Measurements from ENCODE around the gene FRYL. TPM values are rescaled to one million over a fixed set of nuclear protein-coding genes. Genes with fewer than 3 reads are reported as not detected.
"Not testable (repeated sequence)": the region's sequence is repeated elsewhere in the genome, so short reads cannot be mapped to it uniquely, and the experiment has no call there.

The FRYL gene
- total RNA-seq, 2 donors from 2014 or later, result 29.8 to 35.1 TPM

GRCh38 chr4:48727666-48728459, 52.2 kb downstream of the FRYL start:
- Histone ChIP-seq H3K27me3 (no peaks in the 10 kb centered on the region), H3K4me1 (peaks cover 0 to 51% of the 10 kb centered on the region in 2 donors), H3K36me3 (no peaks in the 10 kb centered on the region), H3K9me3 (no peaks in the 10 kb centered on the region), H3K27ac (no peak overlapping the region), H3K4me3 (no peak overlapping the region)
- TF ChIP-seq CTCF (IDR thresholded peaks at IDR 0.05), result no peak
- no peak for DNase-seq (ENCODE audit: low spot score)

DNA sequence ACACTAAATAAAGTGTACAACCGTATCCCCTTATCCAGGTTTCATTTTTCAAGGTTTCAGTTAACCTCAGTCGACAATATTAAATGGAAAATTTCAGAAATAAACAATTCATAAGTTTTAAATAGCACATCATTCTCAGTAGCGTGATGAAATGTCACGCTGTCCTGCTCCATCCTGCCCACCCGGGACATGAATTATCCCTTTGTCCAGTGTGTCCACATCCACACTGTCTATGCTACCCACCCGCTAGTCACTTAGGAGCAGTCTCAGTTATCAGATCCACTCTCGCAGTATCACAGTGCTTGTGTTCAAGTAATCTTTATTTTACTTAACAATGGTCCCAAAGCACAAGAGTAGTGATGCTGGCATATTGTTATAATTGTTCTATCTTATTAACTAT, 54.7 kb downstream of the FRYL start:
- peaks cover 0 to 56% of the 10 kb centered on the region in 2 donors for H3K4me1 ChIP-seq
- no peak overlapping the region for H3K27ac ChIP-seq
- DNase-seq (ENCODE audit: low spot score), result no peak
- H3K36me3 ChIP-seq, result no peaks in the 10 kb centered on the region
- TF ChIP-seq CTCF (IDR thresholded peaks at IDR 0.05), result no peak
- H3K27me3 ChIP-seq, result no peaks in the 10 kb centered on the region
- H3K4me3 ChIP-seq, result no peak overlapping the region
- H3K9me3 ChIP-seq, result no peaks in the 10 kb centered on the region

DNA sequence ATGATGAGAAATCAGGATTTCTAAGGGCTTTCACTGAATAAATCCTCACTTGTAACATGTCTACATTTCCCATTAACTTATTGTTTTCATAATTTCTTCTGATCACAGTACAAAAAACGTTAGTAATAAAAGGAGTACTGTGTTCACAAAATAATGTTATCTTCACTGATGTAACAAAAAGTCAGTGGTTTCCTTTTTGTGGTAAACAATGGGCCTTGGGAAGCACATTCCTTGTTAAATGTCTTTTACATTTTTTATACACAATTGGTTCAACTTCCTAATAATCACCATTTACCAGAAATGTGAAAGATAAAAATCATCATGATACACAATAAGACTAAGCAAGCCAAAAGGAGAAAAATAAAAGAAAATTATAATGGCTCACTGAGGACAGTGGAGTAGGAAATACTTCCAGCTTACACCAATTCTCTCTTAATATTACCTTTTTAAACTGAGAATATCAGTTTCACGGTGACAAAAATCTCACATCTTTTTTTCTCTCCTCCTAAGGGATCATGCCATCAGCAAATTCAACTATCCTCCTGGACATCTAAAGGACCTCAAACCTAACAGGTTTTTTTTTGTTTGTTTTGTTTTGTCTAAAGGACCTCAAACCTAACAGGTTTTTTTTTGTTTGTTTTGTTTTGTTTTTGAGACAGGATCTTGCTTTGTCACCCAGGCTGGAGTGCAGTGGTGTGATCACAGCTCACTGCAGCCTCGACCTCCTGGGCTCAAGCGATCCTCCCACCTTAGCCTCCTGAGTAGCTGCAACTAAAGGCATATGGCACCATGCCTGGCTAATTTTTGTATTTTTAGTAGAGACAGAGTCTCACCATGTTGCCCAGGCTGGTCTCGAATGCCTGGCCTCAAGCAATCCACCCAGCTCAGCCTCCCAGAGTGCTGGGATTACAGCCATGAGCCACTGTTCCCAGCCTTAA, 57.3 kb downstream of the FRYL start:
- DNase-seq (ENCODE audit: low spot score), result no peak
- no peak for TF ChIP-seq CTCF (IDR thresholded peaks at IDR 0.05)
- Histone ChIP-seq H3K4me1 (peaks cover 0 to 41% of the 10 kb centered on the region in 2 donors), H3K27me3 (no peaks in the 10 kb centered on the region), H3K27ac (no peak overlapping the region), H3K36me3 (no peaks in the 10 kb centered on the region), H3K4me3 (no peak overlapping the region), H3K9me3 (no peaks in the 10 kb centered on the region)

DNA sequence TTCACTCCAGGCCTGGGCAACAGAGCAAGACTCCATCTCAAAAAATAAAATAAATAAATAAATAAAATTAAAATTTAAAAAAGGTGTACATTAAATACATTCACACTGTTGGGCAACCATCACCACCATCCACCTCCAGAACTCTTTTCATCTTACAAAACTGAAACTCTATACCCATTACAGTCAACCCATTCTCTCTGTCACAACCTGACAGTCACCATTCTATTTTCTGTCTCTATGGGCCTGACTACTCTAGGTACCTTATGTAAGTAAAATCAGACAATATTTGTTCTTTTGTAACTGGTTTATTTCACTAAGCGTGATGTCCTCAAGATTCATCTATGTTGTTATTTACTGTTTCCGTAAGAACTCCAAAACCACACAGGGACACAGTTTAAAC, 59.6 kb downstream of the FRYL start:
- DNase-seq (ENCODE audit: low spot score), result no peak
- no peak overlapping the region for H3K27ac ChIP-seq
- no peaks in the 10 kb centered on the region for H3K36me3 ChIP-seq
- no peak for TF ChIP-seq CTCF (IDR thresholded peaks at IDR 0.05)
- no peaks in the 10 kb centered on the region for H3K27me3 ChIP-seq
- H3K4me3 ChIP-seq, result no peak overlapping the region
- H3K9me3 ChIP-seq, result no peaks in the 10 kb centered on the region
- H3K4me1 ChIP-seq, result peaks cover 0 to 19% of the 10 kb centered on the region in 2 donors

- no peak for TF ChIP-seq CTCF (IDR thresholded peaks at IDR 0.05)
- H3K36me3 ChIP-seq, result no peaks in the 10 kb centered on the region
- no peaks in the 10 kb centered on the region for H3K9me3 ChIP-seq
- DNase-seq (ENCODE audit: low spot score), result no peak
- no peaks in the 10 kb centered on the region for H3K27me3 ChIP-seq
- peaks cover 0 to 14% of the 10 kb centered on the region in 2 donors for H3K4me1 ChIP-seq
- no peak overlapping the region for H3K27ac ChIP-seq
- H3K4me3 ChIP-seq, result no peak overlapping the region
These were observed 61.1 kb downstream of the FRYL start for GRCh38 chr4:48718818-48719465.

DNA sequence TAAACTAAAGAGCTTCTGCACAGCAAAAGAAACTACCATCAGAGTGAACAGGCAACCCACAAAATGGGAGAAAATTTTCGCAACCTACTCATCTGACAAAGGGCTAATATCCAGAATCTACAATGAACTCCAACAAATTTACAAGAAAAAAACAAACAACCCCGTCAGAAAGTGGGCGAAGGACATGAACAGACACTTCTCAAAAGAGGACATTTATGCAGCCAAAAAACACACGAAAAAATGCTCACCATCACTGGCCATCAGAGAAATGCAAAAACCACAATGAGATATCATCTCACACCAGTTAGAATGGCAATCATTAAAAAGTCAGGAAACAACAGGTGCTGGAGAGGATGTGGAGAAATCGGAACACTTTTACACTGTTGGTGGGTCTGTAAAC, 63.8 kb downstream of the FRYL start:
- not testable (repeated sequence) for H3K9me3 ChIP-seq; H3K27ac ChIP-seq; H3K4me1 ChIP-seq; H3K36me3 ChIP-seq; H3K27me3 ChIP-seq; DNase-seq (ENCODE audit: low spot score); H3K4me3 ChIP-seq
